Astrocyte (in vitro differentiated cells and primary cell): ENCODE data around the gene TBC1D5.

Experiments
- EZH2 ChIP-seq: IDR thresholded peaks from 2 replicates; pipeline ENCODE4 v1.6.1; 2012; ENCODE audit warnings: mild to moderate bottlenecking, low read length, inconsistent platforms; ENCODE audit not compliant: insufficient read depth
- TF ChIP-seq, protein P1 (sequence below): IDR thresholded peaks from 2 replicates; pipeline ENCODE4 v1.5.1; 2011; ENCODE audit warnings: low read depth, mild to moderate bottlenecking, inconsistent platforms, low read length, moderate library complexity; ENCODE audit not compliant: insufficient read depth

DNA sequence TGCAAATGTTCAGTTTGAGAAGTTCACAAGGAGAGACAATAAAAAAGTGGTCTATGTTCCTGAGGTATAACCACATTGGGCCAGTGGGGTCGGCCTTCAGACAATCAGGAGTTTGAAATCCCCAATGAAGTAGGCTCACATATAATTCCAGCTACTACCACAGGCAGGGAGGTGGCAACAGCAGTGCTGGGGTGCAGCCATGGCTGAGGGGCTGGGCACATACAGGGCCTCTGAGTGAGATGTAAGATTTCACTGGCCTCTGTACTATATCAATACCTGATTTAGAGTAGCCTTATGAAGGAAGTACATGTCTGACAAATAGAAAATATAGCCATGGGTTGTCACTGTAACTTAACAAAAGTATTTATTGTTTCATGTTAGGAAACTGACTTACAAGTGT, 402.2 kb downstream of the TBC1D5 start:
- TF ChIP-seq, protein P1, sequence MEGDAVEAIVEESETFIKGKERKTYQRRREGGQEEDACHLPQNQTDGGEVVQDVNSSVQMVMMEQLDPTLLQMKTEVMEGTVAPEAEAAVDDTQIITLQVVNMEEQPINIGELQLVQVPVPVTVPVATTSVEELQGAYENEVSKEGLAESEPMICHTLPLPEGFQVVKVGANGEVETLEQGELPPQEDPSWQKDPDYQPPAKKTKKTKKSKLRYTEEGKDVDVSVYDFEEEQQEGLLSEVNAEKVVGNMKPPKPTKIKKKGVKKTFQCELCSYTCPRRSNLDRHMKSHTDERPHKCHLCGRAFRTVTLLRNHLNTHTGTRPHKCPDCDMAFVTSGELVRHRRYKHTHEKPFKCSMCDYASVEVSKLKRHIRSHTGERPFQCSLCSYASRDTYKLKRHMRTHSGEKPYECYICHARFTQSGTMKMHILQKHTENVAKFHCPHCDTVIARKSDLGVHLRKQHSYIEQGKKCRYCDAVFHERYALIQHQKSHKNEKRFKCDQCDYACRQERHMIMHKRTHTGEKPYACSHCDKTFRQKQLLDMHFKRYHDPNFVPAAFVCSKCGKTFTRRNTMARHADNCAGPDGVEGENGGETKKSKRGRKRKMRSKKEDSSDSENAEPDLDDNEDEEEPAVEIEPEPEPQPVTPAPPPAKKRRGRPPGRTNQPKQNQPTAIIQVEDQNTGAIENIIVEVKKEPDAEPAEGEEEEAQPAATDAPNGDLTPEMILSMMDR: no peak
- TF ChIP-seq EZH2: no peak
